ENCODE results near the gene TENM4. TPM values are rescaled to one million over a fixed set of nuclear protein-coding genes. Genes with fewer than 3 reads are reported as not detected.

The TENM4 gene
- total and polyA plus RNA-seq, 2 of the 8 experiments (the other 6 are each of a cell fraction or from before 2014, with no cell fraction given) = 3.5 to 7.2 TPM

GRCh38 chr11:78812513-78813293 is 628.1 kb downstream of the TENM4 start (continued):
- no peak for TF ChIP-seq RFX5 (IDR thresholded peaks at IDR 0.05; ENCODE audit: borderline replicate concordance, low read depth, low read length)
- TF ChIP-seq RNF2 (IDR thresholded peaks at IDR 0.05; ENCODE audit: borderline replicate concordance, low read depth, low read length, missing control alignments, poor library complexity, severe bottlenecking) = no peak
- no peak for TF ChIP-seq CTBP2 (IDR thresholded peaks at IDR 0.05; ENCODE audit: borderline replicate concordance, insufficient read depth, insufficient read length, low read length)
- TF ChIP-seq SAP30 (IDR thresholded peaks at IDR 0.05; ENCODE audit: insufficient read depth, insufficient replicate concordance, low read length) = no peak
- TF ChIP-seq BACH1 (IDR thresholded peaks at IDR 0.05; ENCODE audit: low read length) = no peak
- no peak for TF ChIP-seq CBX8 (IDR thresholded peaks at IDR 0.05; ENCODE audit: borderline replicate concordance, low read depth, low read length)
- no peak for TF ChIP-seq ZNF274 (IDR thresholded peaks at IDR 0.05; ENCODE audit: borderline replicate concordance, extremely low read depth, low read length)
- no peak for TF ChIP-seq SP4 (IDR thresholded peaks at IDR 0.05; ENCODE audit: low read length)
